ENCODE measurements around the gene VKORC1. TPM values are rescaled to one million over a fixed set of nuclear protein-coding genes. Genes with fewer than 3 reads are reported as not detected.

Gene VKORC1
- total and polyA plus RNA-seq, 2 of the 8 experiments (the other 6 are each of a cell fraction or from before 2014, with no cell fraction given), result 84.1 to 483 TPM

GRCh38 chr16:31106509-31107464 lies 12.2 kb upstream of the VKORC1 start:
- no peak overlapping the region for H2AK5ac ChIP-seq (ENCODE audit: low read depth, low read length)
- H3K4me1 ChIP-seq (replicated peaks in 1 of 4; ENCODE audit: control insufficient read depth in 3 of 4, insufficient read depth in 4 of 4, low read length in 3 of 4), result peaks cover 0 to 5% (median 2%) of the 10 kb centered on the region in 4 experiments; a peak in 1 of 7 replicates
- ChIA-PET POLR2A (ENCODE audit: partially characterized antibody) (interaction anchor here (0.6 to 29.9 kb wide), 2 partner anchors 30 to 59 kb away, joined by 3 to 713 read pairs; partner anchors contain the start of genes PRSS36 and PRSS8), CTCF (ENCODE audit: partially characterized antibody) (interaction anchor here (0.9 to 1.8 kb wide), 2 partner anchors 14 to 24 kb away, joined by 3 read pairs; no protein-coding TSS in a partner anchor)
- H3K9me3 ChIP-seq (ENCODE audit: insufficient read depth in 2 of 2, low read depth in 1 of 2, low read length in 1 of 2), result no peaks in the 10 kb centered on the region
- H3K4ac ChIP-seq (replicated peaks; ENCODE audit: insufficient read length, low read depth, low read length), result no peak overlapping the region
- H3K79me2 ChIP-seq (ENCODE audit: control insufficient read depth in 1 of 2, insufficient read depth in 2 of 2, low read length in 2 of 2), result no peaks in the 10 kb centered on the region
- FAIRE-seq (no peak), DNase-seq (ENCODE audit: low read depth in 1 of 2, low spot score in 2 of 2) (no peak)
- H3K4me2 ChIP-seq (ENCODE audit: insufficient read depth in 1 of 2, low read depth in 2 of 2, low read length in 2 of 2), result no peak overlapping the region; a peak in 1 of 4 replicates
- H4K5ac ChIP-seq (ENCODE audit: insufficient read length, low read depth, low read length), result no peak overlapping the region
- no peaks in the 10 kb centered on the region for H4K20me1 ChIP-seq (replicated peaks in 1 of 2; ENCODE audit: control insufficient read depth in 1 of 2, insufficient read depth in 2 of 2, low read length in 2 of 2)
- no peaks in the 10 kb centered on the region; the same call in 1 of the 2 replicates for H3K79me1 ChIP-seq (ENCODE audit: low read depth, low read length)
- no peak overlapping the region for H4K8ac ChIP-seq (ENCODE audit: extremely low read depth, insufficient read depth, low read length)
- no peak overlapping the region for H3K14ac ChIP-seq (ENCODE audit: insufficient read length)
- no peaks in the 10 kb centered on the region for H3K27me3 ChIP-seq (replicated peaks in 1 of 4; ENCODE audit: control insufficient read depth in 3 of 4, extremely low read depth in 1 of 4, insufficient read depth in 3 of 4, low read length in 3 of 4)
- H2BK20ac ChIP-seq (ENCODE audit: low read length), result no peak overlapping the region
- H2BK12ac ChIP-seq (ENCODE audit: low read depth, low read length), result no peak overlapping the region
- peaks cover 2 to 15% (median 10%) of the 10 kb centered on the region in 4 experiments; a peak in 5 of 8 replicates for H3K36me3 ChIP-seq (ENCODE audit: control insufficient read depth in 2 of 4, insufficient read depth in 4 of 4, low read length in 3 of 4)
- no peak overlapping the region for H2BK120ac ChIP-seq (replicated peaks; ENCODE audit: low read depth, low read length)
- WGBS, 2 experiments (ENCODE audit: extremely low coverage in 1 of 2, insufficient coverage in 1 of 2, insufficient read length in 1 of 2, insufficient replicate concordance in 2 of 2, low coverage in 1 of 2, low lambda C conversion rate in 2 of 2, missing lambda C conversion rate in 1 of 2), result 94% methylated on average over 28 of the region's 28 CpGs; no CpG with 5 or more reads in 1 of the 2 experiments
- H2BK15ac ChIP-seq (ENCODE audit: low read length), result no peak overlapping the region
- no peak overlapping the region for H4K91ac ChIP-seq (replicated peaks; ENCODE audit: insufficient read length, low read length)
- H3K4me3 ChIP-seq (ENCODE audit: extremely low read depth in 1 of 4, insufficient read depth in 2 of 4, low read depth in 3 of 4, low read length in 4 of 4), result no peak overlapping the region
- no peak overlapping the region for H3K9ac ChIP-seq (replicated peaks in 1 of 4; ENCODE audit: extremely low read depth in 1 of 4, low read depth in 3 of 4, low read length in 3 of 4)
- H3K18ac ChIP-seq (ENCODE audit: extremely low read depth, low read length), result no peak overlapping the region
- H3K23ac ChIP-seq (ENCODE audit: insufficient read length), result no peak overlapping the region
- no peak overlapping the region for H3K56ac ChIP-seq (replicated peaks; ENCODE audit: insufficient read length, low read depth, low read length)
- no peak overlapping the region for H2AFZ ChIP-seq (ENCODE audit: low read length)
- no peak overlapping the region for H3K27ac ChIP-seq (ENCODE audit: low read depth, low read length)
- no peak overlapping the region for H2BK5ac ChIP-seq (ENCODE audit: low read depth, low read length)
- H3K23me2 ChIP-seq (ENCODE audit: low read depth, low read length), result peaks cover 8% of the 10 kb centered on the region
- no peak for TF ChIP-seq JUND (IDR thresholded peaks at IDR 0.05; ENCODE audit: low read length)
- TF ChIP-seq POLR2AphosphoS5 (IDR thresholded peaks at IDR 0.05; ENCODE audit: low read depth, low read length), result no peak
- TF ChIP-seq BRCA1 (IDR thresholded peaks at IDR 0.05; ENCODE audit: low read depth, low read length), result no peak
- TF ChIP-seq TBP (IDR thresholded peaks at IDR 0.05; ENCODE audit: low read depth, low read length), result no peak
- no peak for TF ChIP-seq SP1 (IDR thresholded peaks at IDR 0.05; ENCODE audit: low read depth, low read length)
- no peak for TF ChIP-seq BACH1 (IDR thresholded peaks at IDR 0.05; ENCODE audit: low read length)
- no peak for TF ChIP-seq CBX5 (IDR thresholded peaks at IDR 0.05; ENCODE audit: low read depth, low read length)
- TF ChIP-seq SUZ12 (IDR thresholded peaks at IDR 0.05; ENCODE audit: low read length), result no peak
- no peak for TF ChIP-seq SRF (IDR thresholded peaks at IDR 0.05; ENCODE audit: low read depth, low read length)
- no peak for TF ChIP-seq CHD1 (IDR thresholded peaks at IDR 0.05; ENCODE audit: low read depth, low read length)
- TF ChIP-seq EZH2 (IDR thresholded peaks at IDR 0.05; ENCODE audit: low read depth, low read length, severe bottlenecking), result no peak
